CD4-positive, alpha-beta T cell (primary cell): ENCODE results near the gene SESN3. TPM values are rescaled to one million over a fixed set of nuclear protein-coding genes. Genes with fewer than 3 reads are reported as not detected.

ENCODE experiments used
- ATAC-seq: fragments of 200-7000 bp; cut with Tn5 transposase; one replicate; pipeline ENCODE4 v1.10.0; 2022; ENCODE audit warnings: mild to moderate bottlenecking; ENCODE audit not compliant: poor library complexity
- CTCF ChIA-PET: fragments of 350-600 bp; sonication (Branson Sonifier 250); formaldehyde crosslinking; loops from one replicate; lab custom pipeline; 2021; ENCODE audit warnings: antibody characterized with exemption, inconsistent platforms; lab: Charles Lee
- POLR2A ChIA-PET: fragments of 350-600 bp; sonication (Branson Sonifier 250); formaldehyde crosslinking; loops from one replicate; lab custom pipeline; 2021; ENCODE audit warnings: antibody characterized with exemption, inconsistent platforms; lab: Charles Lee
- DNase-seq, 14 experiments: peaks; one replicate each; pipeline ENCODE4 v3.0.0-alpha.2; 2013 to 2020; ENCODE audit warnings: mixed read lengths in 2 of 14
- H3K27ac ChIP-seq, 2 donors: one replicate each; pipeline versions ENCODE4 v1.5.1 to v1.7.0; 2013; ENCODE audit warnings: low read length in 2 of 2, low read depth in 1 of 2, mild to moderate bottlenecking in 1 of 2
- H3K27me3 ChIP-seq, 2 experiments: 1 replicate in 1 of 2; 2 replicates in 1 of 2; pipeline versions ENCODE4 v1.6.1 to v1.7.0; 2013; ENCODE audit warnings: low read length in 2 of 2, control low read depth in 1 of 2, mild to moderate bottlenecking in 1 of 2, moderate library complexity in 1 of 2; ENCODE audit not compliant: insufficient read depth in 2 of 2, control insufficient read depth in 1 of 2
- H3K36me3 ChIP-seq: one replicate; pipeline ENCODE4 v1.6.1; 2013; ENCODE audit warnings: low read length, control low read depth; ENCODE audit not compliant: insufficient read depth
- H3K4me1 ChIP-seq: one replicate; pipeline ENCODE4 v1.6.1; 2013; ENCODE audit warnings: low read length, control low read depth; ENCODE audit not compliant: insufficient read depth
- H3K4me3 ChIP-seq: one replicate; pipeline ENCODE4 v1.5.1; 2013; ENCODE audit warnings: mild to moderate bottlenecking, low read length, moderate library complexity
- H3K9me3 ChIP-seq, 2 experiments: 1 replicate in 1 of 2; 2 replicates in 1 of 2; pipeline versions ENCODE4 v1.6.1 to v1.7.0; 2013; ENCODE audit warnings: low read length in 2 of 2, mild to moderate bottlenecking in 2 of 2, control low read depth in 1 of 2, moderate library complexity in 1 of 2; ENCODE audit not compliant: control insufficient read depth in 1 of 2, insufficient read depth in 1 of 2
- H3K27ac Mint-ChIP-seq: one replicate; pipeline ENCODE4 v1.8.0; 2020; ENCODE audit warnings: mixed read lengths
- H3K27me3 Mint-ChIP-seq: one replicate; pipeline ENCODE4 v1.8.0; 2021; ENCODE audit warnings: mixed read lengths
- H3K36me3 Mint-ChIP-seq: one replicate; pipeline ENCODE4 v1.8.0; 2021; ENCODE audit warnings: low read depth, mixed read lengths
- H3K4me1 Mint-ChIP-seq: one replicate; pipeline ENCODE4 v1.8.0; 2021; ENCODE audit warnings: low read depth, mixed read lengths
- H3K4me3 Mint-ChIP-seq: one replicate; pipeline ENCODE4 v1.8.0; 2020; ENCODE audit warnings: mild to moderate bottlenecking, mixed read lengths
- H3K9me3 Mint-ChIP-seq: one replicate; pipeline ENCODE4 v1.8.0; 2020; ENCODE audit warnings: mixed read lengths
- CTCF ChIP-seq: fragments of 200-600 bp; IDR thresholded peaks from one replicate; pipeline ENCODE4 v1.8.0; 2022; ENCODE audit warnings: antibody characterized with exemption, mild to moderate bottlenecking
- intact Hi-C, 2 experiments: fragments of 100-400 bp; cut with DNase I in 1 of 2; cut with micrococcal nuclease in 1 of 2; formaldehyde crosslinking; loops; one replicate each; pipeline versions ENCODE4 v1.15.1 to v1.9.0; 2023 to 2025; cut with DNase I, micrococcal nuclease
- total RNA-seq, 174 experiments: library from RNA in 2 of 174; stranded (reverse) in 2 of 174; gene quantifications; one replicate each; pipeline ENCODE4 v1.2.3 and lab custom pipeline; 2021 to 2026

The SESN3 gene
- total RNA-seq, 2 experiments from 2014 or later: 63.9 to 69.1 TPM

GRCh38 chr11:95119361-95120060 is 111.5 kb downstream of the SESN3 start:
- DNase-seq (no peak), ATAC-seq (no peak)
- no peaks in the 10 kb centered on the region for H3K4me1 Mint-ChIP-seq
- CTCF ChIA-PET: no interaction called here
- no peak overlapping the region for H3K4me3 Mint-ChIP-seq
- H3K4me1 ChIP-seq: no peaks in the 10 kb centered on the region
- H3K27me3 Mint-ChIP-seq: no peaks in the 10 kb centered on the region
- no peak overlapping the region for H3K4me3 ChIP-seq
- H3K9me3 ChIP-seq: no peaks in the 10 kb centered on the region
- H3K9me3 Mint-ChIP-seq: peaks cover 7% of the 10 kb centered on the region
- no peak for TF ChIP-seq CTCF
- H3K27ac ChIP-seq: no peak overlapping the region
- H3K36me3 Mint-ChIP-seq: no peaks in the 10 kb centered on the region
- no peaks in the 10 kb centered on the region for H3K27me3 ChIP-seq
- POLR2A ChIA-PET: no interaction called here
- no peaks in the 10 kb centered on the region for H3K36me3 ChIP-seq
- intact Hi-C loops: no loop called here
- no peak overlapping the region for H3K27ac Mint-ChIP-seq

DNA sequence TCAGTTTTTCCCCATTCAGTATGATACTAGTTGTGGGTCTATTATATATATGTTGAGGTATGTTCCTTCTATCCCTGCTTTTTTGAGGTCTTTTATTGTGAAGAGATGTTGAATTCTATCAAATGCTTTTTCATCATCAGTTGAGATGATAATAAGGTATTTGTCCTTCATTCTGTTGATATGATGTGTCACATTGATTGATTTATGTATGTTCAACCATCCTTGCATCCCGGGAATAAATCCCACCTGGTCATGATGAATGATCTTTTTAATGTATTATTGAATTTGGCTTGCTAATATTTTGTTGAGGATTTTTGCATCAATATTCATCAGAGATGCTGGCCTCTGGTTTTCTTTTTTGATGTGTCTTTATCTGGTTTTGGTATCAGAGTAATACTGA is 115.4 kb downstream of the SESN3 start:
- Histone ChIP-seq H3K4me3 (no peak overlapping the region), H3K4me1 (no peaks in the 10 kb centered on the region), H3K36me3 (no peaks in the 10 kb centered on the region), H3K27me3 (no peaks in the 10 kb centered on the region), H3K27ac (no peak overlapping the region), H3K9me3 (no peaks in the 10 kb centered on the region)
- DNase-seq (no peak), ATAC-seq (no peak)
- Mint-ChIP-seq H3K4me1 (peaks cover 6% of the 10 kb centered on the region), H3K27ac (no peak overlapping the region), H3K4me3 (no peak overlapping the region), H3K27me3 (no peaks in the 10 kb centered on the region), H3K36me3 (peaks cover 5% of the 10 kb centered on the region), H3K9me3 (peaks cover 7% of the 10 kb centered on the region)
- CTCF ChIA-PET: no interaction called here
- intact Hi-C loops: no loop called here
- POLR2A ChIA-PET: no interaction called here
- no peak for TF ChIP-seq CTCF

Other genes with a start within 250 kb of the SESN3 start
- not detected for gene KDM4E, start 205.9 kb downstream of the SESN3 start, total RNA-seq
- not detected for gene KDM4F, start 181.8 kb downstream of the SESN3 start, total RNA-seq
- 10 to 100 TPM; 67.2 to 67.9 TPM for gene SRSF8, start 164.3 kb downstream of the SESN3 start, total RNA-seq
- 1 to 10 TPM; 3.8 to 4.4 TPM for gene ENDOD1, start 141.4 kb downstream of the SESN3 start, total RNA-seq